Endodermal cell (in vitro differentiated cells): Measurements from ENCODE around the gene ADAM19. TPM values are rescaled to one million over a fixed set of nuclear protein-coding genes. Genes with fewer than 3 reads are reported as not detected.
A peak's percentile ranks its signal among the peaks of the same experiment; 100 is the strongest.

Source experiments
- DNase-seq: peaks from one replicate; pipeline ENCODE4 v3.0.0-alpha.2; 2017
- H3K27ac ChIP-seq: 2 replicates; pipeline ENCODE4 v1.5.1; 2013; ENCODE audit warnings: mild to moderate bottlenecking, low read depth, low read length, moderate library complexity
- H3K27me3 ChIP-seq: 2 replicates; pipeline ENCODE4 v1.6.1; 2013; ENCODE audit warnings: mild to moderate bottlenecking, low read length, moderate library complexity; ENCODE audit not compliant: insufficient read depth, control insufficient read depth, poor library complexity, severe bottlenecking
- H3K36me3 ChIP-seq: 2 replicates; pipeline ENCODE4 v1.7.0; 2013; ENCODE audit warnings: mild to moderate bottlenecking, low read length, moderate library complexity; ENCODE audit not compliant: control insufficient read depth, insufficient read depth
- H3K4me1 ChIP-seq: one replicate; pipeline ENCODE4 v1.7.0; 2013; ENCODE audit warnings: low read length; ENCODE audit not compliant: control insufficient read depth, insufficient read depth
- H3K4me3 ChIP-seq: 2 replicates; pipeline ENCODE4 v1.5.1; 2013; ENCODE audit warnings: mild to moderate bottlenecking, low read length, moderate library complexity
- H3K9ac ChIP-seq: 2 replicates; pipeline ENCODE4 v1.6.1; 2013; ENCODE audit warnings: mild to moderate bottlenecking, low read length, moderate library complexity; ENCODE audit not compliant: poor library complexity, severe bottlenecking; ENCODE audit errors: extremely low read depth
- H3K9me3 ChIP-seq: 2 replicates; pipeline ENCODE4 v1.6.1; 2013; ENCODE audit warnings: mild to moderate bottlenecking, low read length, moderate library complexity; ENCODE audit not compliant: control insufficient read depth
- H3K27ac Mint-ChIP-seq: 2 replicates; pipeline ENCODE4 v1.8.0; 2020; ENCODE audit warnings: mixed read lengths
- H3K27me3 Mint-ChIP-seq: 2 replicates; pipeline ENCODE4 v1.8.0; 2021; ENCODE audit warnings: mild to moderate bottlenecking, mixed read lengths; ENCODE audit not compliant: insufficient read depth
- H3K36me3 Mint-ChIP-seq: 2 replicates; pipeline ENCODE4 v1.8.0; 2020; ENCODE audit warnings: low read depth, mixed read lengths
- H3K4me1 Mint-ChIP-seq: 2 replicates; pipeline ENCODE4 v1.8.0; 2020; ENCODE audit warnings: mixed read lengths
- H3K4me3 Mint-ChIP-seq: 2 replicates; pipeline ENCODE4 v1.8.0; 2020; ENCODE audit warnings: mild to moderate bottlenecking, moderate library complexity, mixed read lengths
- H3K9me3 Mint-ChIP-seq: 2 replicates; pipeline ENCODE4 v1.8.0; 2020; ENCODE audit warnings: mild to moderate bottlenecking, mixed read lengths
- CTCF ChIP-seq: fragments of 200-600 bp; sonication (generic); conservative IDR thresholded peaks from 2 replicates; pipeline ENCODE4 v1.5.0; 2021; ENCODE audit warnings: antibody characterized with exemption, mild to moderate bottlenecking
- WGBS, 2 experiments: methylation state at CpG; one replicate each; pipeline versions ENCODE4 v1.1.5 to v1.1.7; 2013; ENCODE audit warnings: missing lambda C conversion rate in 2 of 2, mixed read lengths in 1 of 2; ENCODE audit not compliant: insufficient coverage in 1 of 2, insufficient read length in 1 of 2; 5-methylcytosine and 5-hydroxymethylcytosine counted together
- total RNA-seq, 2 donors: library from RNA; stranded (reverse); fragmentation: NEBNext Ultra II Directional in 1 of 2; extraction: Animal tissue kit (Norgen Biotek cat#: 25700) in 1 of 2; gene quantifications; 2 replicates in 1 of 2; 3 replicates in 1 of 2; pipeline ENCODE4 v1.2.1, GENCODE V29; 2021

The ADAM19 gene
- total RNA-seq, 2 donors from 2014 or later = 96.1 to 119 TPM

GRCh38 chr5:157540707-157541446 is 34.7 kb downstream of the ADAM19 start:
- no peak for TF ChIP-seq CTCF
- Histone ChIP-seq H3K27ac (peak overlapping the region; percentile 25), H3K4me1 (peaks cover 15% of the 10 kb centered on the region), H3K27me3 (no peaks in the 10 kb centered on the region), H3K9me3 (no peaks in the 10 kb centered on the region), H3K36me3 (peaks cover 73% of the 10 kb centered on the region), H3K9ac (no peak overlapping the region), H3K4me3 (peak overlapping the region; percentile 21)
- Mint-ChIP-seq H3K4me3 (no peak overlapping the region), H3K9me3 (no peaks in the 10 kb centered on the region), H3K36me3 (peaks cover 26% of the 10 kb centered on the region), H3K27me3 (no peaks in the 10 kb centered on the region), H3K27ac (peak overlapping the region; percentile 84), H3K4me1 (peaks cover 33% of the 10 kb centered on the region)
- 45 to 69% methylated on average over 6 to 11 of the region's 11 CpGs for WGBS, 2 experiments
- DNase-seq = peak; percentile 73

DNA sequence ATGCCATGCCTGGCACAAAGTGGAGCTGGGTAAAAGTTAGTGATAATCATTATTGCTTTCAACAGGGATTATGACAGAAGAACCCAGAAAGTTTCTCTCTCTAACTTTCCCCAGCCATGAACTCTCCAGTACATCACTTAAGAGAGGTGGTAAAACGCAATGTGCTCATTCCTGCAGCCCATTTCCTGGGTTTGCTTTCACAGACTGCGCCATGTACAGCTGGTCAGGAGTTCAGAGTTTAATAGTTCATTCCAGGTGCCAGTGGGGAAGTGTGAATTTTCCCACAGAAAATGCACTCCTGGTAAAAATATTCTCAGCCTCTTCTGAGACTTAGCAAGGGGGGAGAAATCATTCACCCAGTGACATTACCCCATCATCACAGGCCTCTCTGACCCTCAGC is 35.5 kb downstream of the ADAM19 start:
- 95 to 100% methylated on average over 1 to 2 of the region's 2 CpGs for WGBS, 2 experiments
- Mint-ChIP-seq H3K36me3 (peaks cover 34% of the 10 kb centered on the region), H3K4me3 (no peak overlapping the region), H3K4me1 (peaks cover 29% of the 10 kb centered on the region), H3K27me3 (no peaks in the 10 kb centered on the region), H3K27ac (no peak overlapping the region), H3K9me3 (no peaks in the 10 kb centered on the region)
- H3K27ac ChIP-seq = no peak overlapping the region
- no peak for TF ChIP-seq CTCF
- no peaks in the 10 kb centered on the region for H3K27me3 ChIP-seq
- no peak for DNase-seq
- no peak overlapping the region for H3K4me3 ChIP-seq
- H3K4me1 ChIP-seq = peaks cover 13% of the 10 kb centered on the region
- H3K9me3 ChIP-seq = no peaks in the 10 kb centered on the region
- H3K36me3 ChIP-seq = peaks cover 73% of the 10 kb centered on the region
- no peak overlapping the region for H3K9ac ChIP-seq

GRCh38 chr5:157539503-157540022 is 36.0 kb downstream of the ADAM19 start:
- no peak overlapping the region for H3K27ac ChIP-seq
- 95 to 96% methylated on average over 4 of the region's 4 CpGs for WGBS, 2 experiments
- H3K4me3 ChIP-seq = no peak overlapping the region
- H3K9ac ChIP-seq = no peak overlapping the region
- H3K9me3 ChIP-seq = no peaks in the 10 kb centered on the region
- DNase-seq = no peak
- H3K27me3 Mint-ChIP-seq = no peaks in the 10 kb centered on the region
- peaks cover 23% of the 10 kb centered on the region for H3K4me1 Mint-ChIP-seq
- peak overlapping the region; percentile 58 for H3K27ac Mint-ChIP-seq
- peaks cover 74% of the 10 kb centered on the region for H3K36me3 ChIP-seq
- no peak for TF ChIP-seq CTCF
- H3K27me3 ChIP-seq = no peaks in the 10 kb centered on the region
- peaks cover 13% of the 10 kb centered on the region for H3K4me1 ChIP-seq
- H3K4me3 Mint-ChIP-seq = no peak overlapping the region
- peaks cover 38% of the 10 kb centered on the region for H3K36me3 Mint-ChIP-seq
- no peaks in the 10 kb centered on the region for H3K9me3 Mint-ChIP-seq
